ENCODE data around the gene PID1. TPM values are rescaled to one million over a fixed set of nuclear protein-coding genes. Genes with fewer than 3 reads are reported as not detected.

PID1 gene, protein sequence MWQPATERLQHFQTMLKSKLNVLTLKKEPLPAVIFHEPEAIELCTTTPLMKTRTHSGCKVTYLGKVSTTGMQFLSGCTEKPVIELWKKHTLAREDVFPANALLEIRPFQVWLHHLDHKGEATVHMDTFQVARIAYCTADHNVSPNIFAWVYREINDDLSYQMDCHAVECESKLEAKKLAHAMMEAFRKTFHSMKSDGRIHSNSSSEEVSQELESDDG
- polyA plus RNA-seq (2012; ENCODE audit: low read depth, missing spikeins), result not detected

DNA sequence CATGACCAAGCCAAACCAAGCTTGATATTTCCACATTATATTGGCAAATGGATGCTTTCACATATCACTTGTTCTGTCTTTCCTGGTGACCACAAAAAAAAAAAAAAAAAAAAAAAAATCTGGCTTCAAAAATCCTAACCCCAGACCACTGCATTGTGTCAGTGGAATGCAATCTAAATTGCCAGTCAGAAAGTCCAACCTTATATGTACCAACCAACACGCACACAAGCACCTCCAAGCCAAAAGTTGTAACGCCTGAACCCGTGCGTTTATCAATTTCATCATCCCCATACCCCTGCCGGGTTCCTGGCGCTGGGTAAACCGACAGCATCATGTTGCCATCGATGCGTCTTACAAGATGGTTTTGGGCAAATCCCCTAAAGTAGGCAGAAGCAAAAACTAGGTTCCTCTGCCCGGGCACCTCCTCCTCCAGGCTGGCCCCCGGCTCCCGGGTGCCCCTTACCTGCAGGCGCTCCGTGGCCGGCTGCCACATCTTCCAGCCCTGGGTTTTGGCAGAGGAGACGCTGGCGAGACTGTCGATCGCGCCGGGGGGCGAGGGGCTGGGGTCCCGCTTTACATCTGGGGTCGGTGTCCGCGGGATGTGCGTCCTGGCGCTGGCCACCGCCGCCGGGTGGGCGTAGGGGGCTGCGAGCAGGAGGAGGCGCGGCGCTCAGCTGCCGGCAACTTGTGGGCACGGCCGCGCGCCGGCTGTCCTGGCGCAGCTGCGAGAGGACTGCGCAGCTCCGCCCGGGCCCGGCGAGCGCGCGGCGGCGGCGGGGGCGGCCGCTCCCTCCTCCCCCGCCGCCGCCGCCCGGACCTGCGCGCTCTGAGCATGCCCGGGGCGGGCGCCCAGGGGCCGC lies at the start of gene PID1:
PID1 (minus strand) TSS at position 737 of the 860 bp plus-strand sequence; CDS start at position 493, 244 bp downstream.
- FAIRE-seq (no peak), DNase-seq (ENCODE audit: insufficient read length, low spot score) (no peak)

DNA sequence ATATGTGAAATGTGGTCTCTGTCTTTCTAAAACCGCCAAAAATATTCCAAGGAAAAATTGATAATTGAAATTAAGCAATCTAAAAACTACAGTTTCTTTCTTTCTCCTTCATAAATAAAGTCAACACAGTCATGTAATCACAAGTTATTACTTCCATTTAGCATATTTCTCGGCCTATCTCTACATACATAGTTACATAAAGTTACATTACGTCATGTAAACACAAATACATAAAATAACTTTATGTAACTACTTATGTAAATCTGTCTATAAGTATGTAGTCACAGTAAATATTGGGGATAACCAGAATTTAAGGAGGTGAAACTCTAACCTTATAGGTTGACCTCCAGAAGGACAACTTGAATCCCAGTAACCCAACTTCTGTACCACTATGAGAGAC lies 48.5 kb upstream of the PID1 start:
- DNase-seq (ENCODE audit: insufficient read length, low spot score) (no peak), FAIRE-seq (no peak)
- no peak for TF ChIP-seq POLR2AphosphoS5 (IDR thresholded peaks at IDR 0.05; ENCODE audit: low read depth, low read length)
- no peak for TF ChIP-seq TAF1 (IDR thresholded peaks at IDR 0.05; ENCODE audit: low read depth, low read length)
- no peak for TF ChIP-seq POLR2A (IDR thresholded peaks at IDR 0.05; ENCODE audit: low read depth, low read length)
- no peak for TF ChIP-seq POU2F2 (IDR thresholded peaks at IDR 0.05; ENCODE audit: low read depth, low read length)
- TF ChIP-seq SPI1 (IDR thresholded peaks at IDR 0.05; ENCODE audit: low read depth, low read length), result no peak
- no peak for TF ChIP-seq PAX5 (IDR thresholded peaks at IDR 0.05; ENCODE audit: insufficient read depth, low read length, severe bottlenecking)

More for the DNA sequence above, at the start of gene PID1:
- TF ChIP-seq POU2F2 (IDR thresholded peaks at IDR 0.05; ENCODE audit: low read depth, low read length) (no peak), SPI1 (IDR thresholded peaks at IDR 0.05; ENCODE audit: low read depth, low read length) (no peak), PAX5 (IDR thresholded peaks at IDR 0.05; ENCODE audit: insufficient read depth, low read length, severe bottlenecking) (no peak)

DNA sequence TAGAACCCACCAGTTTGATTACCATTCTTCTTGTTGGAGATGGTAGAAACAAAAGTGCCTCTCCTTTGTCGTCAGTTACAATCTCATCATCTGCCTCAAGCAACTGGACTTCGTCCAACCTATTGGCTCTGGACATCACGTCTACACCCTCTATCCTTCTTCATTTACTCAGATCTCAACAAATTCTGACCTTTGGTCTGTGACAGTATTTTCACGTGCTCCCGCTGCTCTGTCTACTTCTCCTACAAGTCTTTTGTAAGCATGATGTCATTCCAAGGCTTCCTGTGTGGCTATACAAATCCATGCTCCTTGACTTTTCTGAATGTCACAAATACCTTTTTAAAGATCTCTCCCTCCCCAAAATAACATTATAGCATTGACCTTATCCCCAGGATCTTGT lies 43.0 kb upstream of the PID1 start:
- FAIRE-seq (no peak), DNase-seq (ENCODE audit: insufficient read length, low spot score) (no peak)
- no peak for TF ChIP-seq TAF1 (IDR thresholded peaks at IDR 0.05; ENCODE audit: low read depth, low read length)
- no peak for TF ChIP-seq SPI1 (IDR thresholded peaks at IDR 0.05; ENCODE audit: low read depth, low read length)
- TF ChIP-seq POLR2AphosphoS5 (IDR thresholded peaks at IDR 0.05; ENCODE audit: low read depth, low read length), result no peak
- no peak for TF ChIP-seq PAX5 (IDR thresholded peaks at IDR 0.05; ENCODE audit: insufficient read depth, low read length, severe bottlenecking)
- no peak for TF ChIP-seq POU2F2 (IDR thresholded peaks at IDR 0.05; ENCODE audit: low read depth, low read length)
- no peak for TF ChIP-seq POLR2A (IDR thresholded peaks at IDR 0.05; ENCODE audit: low read depth, low read length)

DNA sequence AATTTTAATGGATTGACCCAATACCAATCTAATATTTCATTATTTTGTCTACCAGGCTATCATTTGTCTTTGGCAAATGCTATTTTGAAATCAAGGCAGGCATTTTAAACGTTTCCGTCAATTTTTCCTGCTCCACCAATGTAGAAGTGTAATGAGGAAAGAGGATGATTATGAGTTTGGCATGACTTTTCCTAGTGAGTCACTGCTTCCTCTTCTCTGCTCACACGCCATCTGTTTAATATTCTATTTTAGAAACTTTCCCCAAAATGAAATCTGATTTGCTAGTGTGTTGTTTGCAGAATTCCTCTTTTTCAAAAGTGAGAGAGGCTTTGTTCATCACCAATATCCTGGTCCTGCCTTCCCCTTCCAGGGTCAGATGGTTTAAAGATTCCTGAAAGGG lies 42.5 kb upstream of the PID1 start:
- FAIRE-seq, result no peak
- no peak for DNase-seq (ENCODE audit: insufficient read length, low spot score)
- TF ChIP-seq SPI1 (IDR thresholded peaks at IDR 0.05; ENCODE audit: low read depth, low read length) (no peak), POLR2AphosphoS5 (IDR thresholded peaks at IDR 0.05; ENCODE audit: low read depth, low read length) (no peak)

DNA sequence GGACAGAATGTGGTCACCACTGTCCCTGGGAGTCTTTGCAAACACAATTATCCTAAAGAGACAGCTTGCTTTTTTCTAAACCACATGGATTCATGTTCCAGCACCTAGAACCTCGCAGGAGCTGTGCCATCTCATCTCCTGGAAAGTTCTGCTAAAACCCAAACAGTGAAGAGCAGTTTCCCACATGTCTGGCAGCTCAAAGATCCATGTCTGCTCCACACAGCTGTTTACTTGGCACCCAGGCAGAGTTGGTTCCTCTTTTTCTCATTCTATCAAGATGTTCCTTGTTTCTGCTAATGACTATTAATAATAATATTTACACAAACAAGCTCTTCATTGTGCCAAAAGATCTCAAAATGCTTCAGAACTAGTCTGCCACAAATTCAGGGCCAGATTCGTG lies 30.1 kb upstream of the PID1 start:
- FAIRE-seq (no peak), DNase-seq (ENCODE audit: insufficient read length, low spot score) (no peak)
- no peak for TF ChIP-seq POLR2A (IDR thresholded peaks at IDR 0.05; ENCODE audit: low read depth, low read length)

DNA sequence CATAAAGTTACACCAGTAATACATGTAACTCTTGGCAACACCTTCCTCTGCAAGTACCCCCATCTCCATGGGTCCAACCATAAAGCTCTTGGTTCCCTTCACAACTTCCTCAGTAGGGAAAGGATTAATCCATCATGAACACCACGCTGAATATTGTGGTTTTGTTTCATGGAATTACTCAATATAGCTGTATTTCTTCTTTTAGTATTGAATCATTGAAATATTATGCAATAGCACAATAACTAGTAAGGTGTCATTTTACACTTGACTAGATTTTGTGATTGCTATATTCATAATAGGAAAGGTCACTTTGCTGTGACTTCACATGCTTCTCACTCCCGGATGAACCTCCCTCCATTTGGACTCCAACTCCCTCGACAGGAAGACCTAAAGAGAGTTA lies 29.7 kb upstream of the PID1 start:
- TF ChIP-seq POLR2AphosphoS5 (IDR thresholded peaks at IDR 0.05; ENCODE audit: low read depth, low read length), result no peak
- no peak for TF ChIP-seq POLR2A (IDR thresholded peaks at IDR 0.05; ENCODE audit: low read depth, low read length)
- TF ChIP-seq SPI1 (IDR thresholded peaks at IDR 0.05; ENCODE audit: low read depth, low read length), result no peak
- no peak for TF ChIP-seq POU2F2 (IDR thresholded peaks at IDR 0.05; ENCODE audit: low read depth, low read length)
- TF ChIP-seq TAF1 (IDR thresholded peaks at IDR 0.05; ENCODE audit: low read depth, low read length), result no peak
- TF ChIP-seq PAX5 (IDR thresholded peaks at IDR 0.05; ENCODE audit: insufficient read depth, low read length, severe bottlenecking), result no peak
- DNase-seq (ENCODE audit: insufficient read length, low spot score) (no peak), FAIRE-seq (no peak)

DNA sequence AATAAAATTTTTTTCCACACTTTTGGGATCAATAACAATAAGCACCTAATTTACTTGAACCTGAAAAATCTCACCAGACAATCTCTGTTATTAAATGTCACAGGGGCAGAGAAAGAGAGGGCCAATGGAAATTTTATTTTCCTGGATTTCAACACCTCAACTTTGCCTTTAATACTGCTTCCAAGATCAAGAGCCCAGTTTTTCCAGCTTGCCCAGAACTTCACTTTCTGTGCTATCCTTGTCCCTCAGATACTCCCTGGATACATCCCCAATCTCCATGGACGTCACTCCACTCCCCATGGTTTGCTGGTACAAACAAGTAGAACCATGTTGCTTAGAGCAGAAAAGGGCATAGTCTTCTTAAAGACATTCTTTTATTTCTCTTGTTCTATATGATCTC lies 29.3 kb upstream of the PID1 start:
- no peak for DNase-seq (ENCODE audit: insufficient read length, low spot score)
- TF ChIP-seq POU2F2 (IDR thresholded peaks at IDR 0.05; ENCODE audit: low read depth, low read length), result no peak
- TF ChIP-seq SPI1 (IDR thresholded peaks at IDR 0.05; ENCODE audit: low read depth, low read length), result no peak
- no peak for TF ChIP-seq PAX5 (IDR thresholded peaks at IDR 0.05; ENCODE audit: insufficient read depth, low read length, severe bottlenecking)
- FAIRE-seq, result no peak

DNA sequence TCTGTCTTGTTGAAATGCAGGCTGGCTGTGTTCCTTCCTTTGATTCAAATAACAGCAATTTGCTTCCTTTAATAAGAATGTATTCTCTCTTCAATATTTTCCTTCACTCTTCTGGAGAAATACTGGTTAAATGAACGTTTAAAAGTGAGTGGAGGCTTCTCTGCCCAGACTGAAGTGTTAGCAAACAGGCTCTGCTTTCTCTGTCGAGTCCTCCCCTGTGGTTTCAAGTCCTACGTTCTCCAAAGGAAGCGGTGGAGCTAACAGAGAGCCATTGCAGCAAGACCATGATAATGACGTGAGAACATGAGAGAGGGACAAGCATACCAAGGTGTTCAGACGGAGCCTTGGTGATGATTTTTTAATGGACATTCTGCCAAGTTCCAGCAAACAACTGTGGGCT lies 26.2 kb upstream of the PID1 start:
- FAIRE-seq (no peak), DNase-seq (ENCODE audit: insufficient read length, low spot score) (no peak)
- TF ChIP-seq TAF1 (IDR thresholded peaks at IDR 0.05; ENCODE audit: low read depth, low read length) (no peak), PAX5 (IDR thresholded peaks at IDR 0.05; ENCODE audit: insufficient read depth, low read length, severe bottlenecking) (no peak), SPI1 (IDR thresholded peaks at IDR 0.05; ENCODE audit: low read depth, low read length) (no peak), POLR2AphosphoS5 (IDR thresholded peaks at IDR 0.05; ENCODE audit: low read depth, low read length) (no peak), POU2F2 (IDR thresholded peaks at IDR 0.05; ENCODE audit: low read depth, low read length) (no peak), POLR2A (IDR thresholded peaks at IDR 0.05; ENCODE audit: low read depth, low read length) (no peak)

DNA sequence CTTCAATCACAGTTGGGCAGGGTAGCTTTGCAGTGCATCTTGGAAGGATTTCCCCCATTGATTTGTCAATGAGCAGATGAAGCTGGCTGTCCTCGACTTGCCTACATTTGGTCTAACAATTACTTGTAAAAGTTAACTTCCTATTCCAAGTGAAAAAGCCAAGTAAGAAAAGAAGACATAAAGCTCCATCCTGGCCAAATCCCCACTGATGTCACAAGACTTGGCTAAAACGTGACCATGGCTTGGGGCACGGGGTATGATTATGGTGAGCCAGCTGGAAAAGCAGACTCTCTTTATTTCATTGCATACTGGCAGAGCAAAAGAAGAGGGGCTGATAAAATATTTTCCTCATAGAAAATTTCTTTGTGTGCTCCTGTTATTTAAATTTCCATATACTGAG lies 25.4 kb upstream of the PID1 start:
- FAIRE-seq (no peak), DNase-seq (ENCODE audit: insufficient read length, low spot score) (no peak)
- TF ChIP-seq POLR2AphosphoS5 (IDR thresholded peaks at IDR 0.05; ENCODE audit: low read depth, low read length) (no peak), SPI1 (IDR thresholded peaks at IDR 0.05; ENCODE audit: low read depth, low read length) (no peak), POLR2A (IDR thresholded peaks at IDR 0.05; ENCODE audit: low read depth, low read length) (no peak), PAX5 (IDR thresholded peaks at IDR 0.05; ENCODE audit: insufficient read depth, low read length, severe bottlenecking) (no peak), TAF1 (IDR thresholded peaks at IDR 0.05; ENCODE audit: low read depth, low read length) (no peak), POU2F2 (IDR thresholded peaks at IDR 0.05; ENCODE audit: low read depth, low read length) (no peak)

DNA sequence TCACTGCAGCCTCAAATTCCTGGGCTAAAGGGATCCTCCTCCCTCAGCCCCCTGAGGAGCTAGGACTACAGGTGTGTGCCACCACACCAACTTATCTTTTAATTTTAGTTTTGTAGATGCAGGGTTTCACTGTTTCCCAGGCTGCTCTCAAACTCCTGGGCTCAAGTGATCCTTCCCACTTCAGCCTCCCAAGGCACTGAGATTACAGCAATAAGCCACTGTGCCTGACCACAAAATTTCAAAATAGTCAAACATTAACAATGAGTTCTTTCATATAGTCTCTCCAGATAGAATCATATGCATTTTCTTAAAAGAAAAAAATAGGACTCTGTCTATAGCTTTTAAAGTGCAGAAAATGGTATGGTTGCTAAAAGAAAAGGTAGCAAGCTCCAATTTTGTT lies 24.9 kb upstream of the PID1 start:
- DNase-seq (ENCODE audit: insufficient read length, low spot score) (no peak), FAIRE-seq (no peak)

More for the DNA sequence above, 24.9 kb upstream of the PID1 start:
- TF ChIP-seq POLR2AphosphoS5 (IDR thresholded peaks at IDR 0.05; ENCODE audit: low read depth, low read length) (no peak), POLR2A (IDR thresholded peaks at IDR 0.05; ENCODE audit: low read depth, low read length) (no peak), SPI1 (IDR thresholded peaks at IDR 0.05; ENCODE audit: low read depth, low read length) (no peak), TAF1 (IDR thresholded peaks at IDR 0.05; ENCODE audit: low read depth, low read length) (no peak), POU2F2 (IDR thresholded peaks at IDR 0.05; ENCODE audit: low read depth, low read length) (no peak), PAX5 (IDR thresholded peaks at IDR 0.05; ENCODE audit: insufficient read depth, low read length, severe bottlenecking) (no peak)

Measured in GM12891 (cell line).